OCI-LY3 (cell line): Measurements from ENCODE around the gene ITGA2.

Experiments used
- CTCF ChIP-seq: fragments of 200-600, 300-600 bp; sonication (generic); IDR thresholded peaks from 2 replicates; pipeline ENCODE4 v1.5.1; 2014; ENCODE audit warnings: antibody characterized with exemption, low read length, low read depth
- EZH2phosphoT487 ChIP-seq: fragments of 200-600 bp; shearing (Covaris generic); IDR thresholded peaks from 2 replicates; pipeline ENCODE4 v1.6.1; 2018; ENCODE audit warnings: antibody characterized with exemption, mixed run types, low read depth

DNA sequence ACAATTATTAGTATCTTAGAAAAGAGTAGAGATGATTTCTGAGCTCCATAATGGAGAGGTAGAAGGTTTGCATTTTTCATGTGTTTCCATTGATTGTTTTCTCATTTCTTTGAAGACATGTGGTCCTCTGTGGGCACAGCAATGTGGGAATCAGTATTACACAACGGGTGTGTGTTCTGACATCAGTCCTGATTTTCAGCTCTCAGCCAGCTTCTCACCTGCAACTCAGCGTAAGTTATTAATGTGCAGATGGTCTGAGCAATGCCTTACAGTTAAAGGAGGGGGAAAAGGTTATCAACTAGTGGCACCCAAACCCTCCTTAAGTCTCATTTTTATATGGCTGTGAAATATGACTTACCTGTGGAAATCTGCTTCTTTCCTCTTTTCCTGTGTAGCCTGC, 59.1 kb downstream of the ITGA2 start:
- TF ChIP-seq CTCF (no peak), EZH2phosphoT487 (no peak)
